ENCODE measurements around the gene C12orf54.
"Not testable (repeated sequence)": the region's sequence is repeated elsewhere in the genome, so short reads cannot be mapped to it uniquely, and the experiment has no call there.

The C12orf54 gene

GRCh38 chr12:48472259-48472658 is 10.0 kb upstream of the C12orf54 start, which contains the start of gene ANP32D:
ANP32D (plus strand) TSS chr12:48472559; CDS start chr12:48472665, 106 bp downstream.
- H3K9me3 Mint-ChIP-seq: peaks cover 83% of the 10 kb centered on the region
- H3K27me3 Mint-ChIP-seq (ENCODE audit: low read depth, poor library complexity): peaks cover 18% of the 10 kb centered on the region
- H3K4me1 Mint-ChIP-seq: no peaks in the 10 kb centered on the region
- peak within 1 kb of the TSS; percentile 46 for H3K4me3 Mint-ChIP-seq
- H3K36me3 Mint-ChIP-seq (ENCODE audit: low read depth): peaks cover 14% of the 10 kb centered on the region
- no peak for DNase-seq
- H3K27ac Mint-ChIP-seq: no peak within 1 kb of the TSS
- no peak for TF ChIP-seq CTCF (IDR thresholded peaks at IDR 0.05)

- Mint-ChIP-seq H3K36me3 (ENCODE audit: low read depth) (peaks cover 14% of the 10 kb centered on the region), H3K27ac (no peak overlapping the region), H3K4me3 (peak overlapping the region; percentile 46), H3K4me1 (no peaks in the 10 kb centered on the region), H3K27me3 (ENCODE audit: low read depth, poor library complexity) (peaks cover 18% of the 10 kb centered on the region), H3K9me3 (peaks cover 86% of the 10 kb centered on the region)
- TF ChIP-seq CTCF (IDR thresholded peaks at IDR 0.05): no peak
- no peak for DNase-seq
These were observed 9.2 kb upstream of the C12orf54 start for GRCh38 chr12:48473061-48473460.

GRCh38 chr12:48474497-48474896 is 7.8 kb upstream of the C12orf54 start:
- not testable (repeated sequence) for H3K27ac Mint-ChIP-seq, DNase-seq, H3K4me3 Mint-ChIP-seq, H3K4me1 Mint-ChIP-seq
- Mint-ChIP-seq H3K27me3 (ENCODE audit: low read depth, poor library complexity) (peaks cover 18% of the 10 kb centered on the region), H3K36me3 (ENCODE audit: low read depth) (peaks cover 10% of the 10 kb centered on the region), H3K9me3 (peaks cover 75% of the 10 kb centered on the region)

GRCh38 chr12:48482930-48483329 is 632 bp downstream of the C12orf54 start:
- TF ChIP-seq CTCF (IDR thresholded peaks at IDR 0.05): no peak
- Mint-ChIP-seq H3K36me3 (ENCODE audit: low read depth) (no peaks in the 10 kb centered on the region), H3K4me3 (no peak overlapping the region), H3K27me3 (ENCODE audit: low read depth, poor library complexity) (peaks cover 30% of the 10 kb centered on the region), H3K4me1 (no peaks in the 10 kb centered on the region), H3K27ac (no peak overlapping the region), H3K9me3 (peaks cover 8% of the 10 kb centered on the region)
- DNase-seq: no peak

GRCh38 chr12:48486261-48486660 is 4.0 kb downstream of the C12orf54 start:
- Mint-ChIP-seq H3K4me1 (no peaks in the 10 kb centered on the region), H3K9me3 (no peaks in the 10 kb centered on the region), H3K27me3 (ENCODE audit: low read depth, poor library complexity) (peaks cover 33% of the 10 kb centered on the region), H3K27ac (no peak overlapping the region), H3K36me3 (ENCODE audit: low read depth) (no peaks in the 10 kb centered on the region), H3K4me3 (no peak overlapping the region)
- no peak for TF ChIP-seq CTCF (IDR thresholded peaks at IDR 0.05)
- DNase-seq: no peak

- Mint-ChIP-seq H3K9me3 (no peaks in the 10 kb centered on the region), H3K27me3 (ENCODE audit: low read depth, poor library complexity) (peaks cover 36% of the 10 kb centered on the region), H3K4me3 (no peak overlapping the region), H3K4me1 (no peaks in the 10 kb centered on the region), H3K27ac (no peak overlapping the region), H3K36me3 (ENCODE audit: low read depth) (no peaks in the 10 kb centered on the region)
- no peak for DNase-seq
- no peak for TF ChIP-seq CTCF (IDR thresholded peaks at IDR 0.05)
These were observed 4.4 kb downstream of the C12orf54 start for GRCh38 chr12:48486679-48487078.
